Panc1 (cell line): Measurements from ENCODE around the gene TTC24. TPM values are rescaled to one million over a fixed set of nuclear protein-coding genes. Genes with fewer than 3 reads are reported as not detected.

Source experiments
- ATAC-seq: fragments of 200-7000 bp; cut with Tn5 transposase; 2 replicates; pipeline ENCODE4 v1.9.1; 2020; ENCODE audit warnings: mild to moderate bottlenecking, moderate library complexity
- BruUV-seq: library from RNA; stranded (reverse); fragments of 400-500 nt; replicated peaks from 2 replicates; lab custom pipeline; 2021; lab: Mats Ljungman, UMichigan
- CTCF ChIA-PET: fragments of 300-600 bp; sonication (Branson Sonifier 250); formaldehyde crosslinking; loops from one replicate; lab custom pipeline; 2022; ENCODE audit warnings: antibody characterized with exemption; lab: Charles Lee
- POLR2A ChIA-PET: fragments of 300-600 bp; sonication (Branson Sonifier 250); formaldehyde crosslinking; loops from one replicate; lab custom pipeline; 2022; ENCODE audit warnings: antibody characterized with exemption; lab: Charles Lee
- DNase-seq: peaks from one replicate; pipeline ENCODE4 v3.0.0-alpha.2; 2010; ENCODE audit warnings: low read depth, low spot score
- H3K27ac ChIP-seq: 2 replicates; pipeline ENCODE4 v1.5.1; 2011; ENCODE audit warnings: mild to moderate bottlenecking, low read length, inconsistent platforms
- H3K27me3 ChIP-seq: fragments of 200-500 bp; sonication (Bioruptor generic); 2 replicates; pipeline ENCODE4 v1.6.0; 2014; ENCODE audit warnings: low read length, inconsistent platforms; ENCODE audit not compliant: control insufficient read depth, insufficient read depth
- H3K36me3 ChIP-seq: fragments of 200-500 bp; sonication (Bioruptor generic); 2 replicates; pipeline ENCODE4 v1.5.1; 2014; ENCODE audit warnings: inconsistent platforms, mild to moderate bottlenecking, low read length, moderate library complexity; ENCODE audit not compliant: control insufficient read depth, insufficient read depth
- H3K4me1 ChIP-seq: 2 replicates; pipeline ENCODE4 v1.5.1; 2011; ENCODE audit warnings: inconsistent platforms, mild to moderate bottlenecking, low read length, moderate library complexity; ENCODE audit not compliant: control insufficient read depth, insufficient read depth
- H3K4me3 ChIP-seq, 2 experiments: 2 replicates each; pipeline ENCODE4 v1.5.1; 2011 to 2012; ENCODE audit warnings: low read depth in 2 of 2, low read length in 2 of 2, mild to moderate bottlenecking in 2 of 2, inconsistent platforms in 1 of 2, moderate library complexity in 1 of 2
- H3K9me3 ChIP-seq: fragments of 200-500 bp; sonication (Bioruptor generic); 2 replicates; pipeline ENCODE4 v1.5.1; 2014; ENCODE audit warnings: low read depth, mild to moderate bottlenecking, inconsistent platforms, low read length, moderate library complexity; ENCODE audit not compliant: control insufficient read depth, insufficient read depth
- POLR2AphosphoS5 ChIP-seq: IDR thresholded peaks from 2 replicates; pipeline ENCODE4 v1.6.1; 2012; ENCODE audit warnings: mild to moderate bottlenecking, low read depth, low read length, moderate library complexity
- SIN3A ChIP-seq: IDR thresholded peaks from 2 replicates; pipeline ENCODE4 v1.6.1; 2012; ENCODE audit warnings: low read depth, mild to moderate bottlenecking, low read length, moderate library complexity, borderline replicate concordance; ENCODE audit not compliant: insufficient read depth
- TCF7L2 ChIP-seq: IDR thresholded peaks from 2 replicates; pipeline ENCODE4 v1.6.1; 2011; ENCODE audit warnings: mild to moderate bottlenecking, low read depth, low read length, inconsistent platforms
- in situ Hi-C: cut with HindIII; loops from 2 replicates; pipeline ENCODE4 v1.10.0; 2016; ENCODE audit warnings: low sequenced_read_pairs, low pct_unique_long_range_greater_than_20kb
- intact Hi-C: fragments of 100-400 bp; cut with micrococcal nuclease; formaldehyde crosslinking; loops from one replicate; pipeline ENCODE4 v1.10.0; 2022; ENCODE audit not compliant: unreplicated experiment
- total RNA-seq: library from RNA; stranded (reverse); gene quantifications from one replicate; pipeline ENCODE4 v1.2.1, GENCODE V29; 2021; ENCODE audit not compliant: unreplicated experiment
- TF ChIP-seq, protein P1 (sequence below), 2 experiments: IDR thresholded peaks; 2 replicates each; pipeline ENCODE4 v1.6.1; 2011 to 2012; ENCODE audit warnings: low read depth in 2 of 2, control low read depth in 1 of 2, low read length in 1 of 2, mild to moderate bottlenecking in 1 of 2, moderate library complexity in 1 of 2; ENCODE audit not compliant: insufficient read depth in 1 of 2
- TF ChIP-seq, protein P2 (sequence below): fragments of 450-650 bp; IDR thresholded peaks from 2 replicates; pipeline ENCODE4 v1.5.1; 2017; ENCODE audit warnings: mild to moderate bottlenecking

TTC24 gene
- total RNA-seq, 1 experiment from 2014 or later, result not detected

DNA sequence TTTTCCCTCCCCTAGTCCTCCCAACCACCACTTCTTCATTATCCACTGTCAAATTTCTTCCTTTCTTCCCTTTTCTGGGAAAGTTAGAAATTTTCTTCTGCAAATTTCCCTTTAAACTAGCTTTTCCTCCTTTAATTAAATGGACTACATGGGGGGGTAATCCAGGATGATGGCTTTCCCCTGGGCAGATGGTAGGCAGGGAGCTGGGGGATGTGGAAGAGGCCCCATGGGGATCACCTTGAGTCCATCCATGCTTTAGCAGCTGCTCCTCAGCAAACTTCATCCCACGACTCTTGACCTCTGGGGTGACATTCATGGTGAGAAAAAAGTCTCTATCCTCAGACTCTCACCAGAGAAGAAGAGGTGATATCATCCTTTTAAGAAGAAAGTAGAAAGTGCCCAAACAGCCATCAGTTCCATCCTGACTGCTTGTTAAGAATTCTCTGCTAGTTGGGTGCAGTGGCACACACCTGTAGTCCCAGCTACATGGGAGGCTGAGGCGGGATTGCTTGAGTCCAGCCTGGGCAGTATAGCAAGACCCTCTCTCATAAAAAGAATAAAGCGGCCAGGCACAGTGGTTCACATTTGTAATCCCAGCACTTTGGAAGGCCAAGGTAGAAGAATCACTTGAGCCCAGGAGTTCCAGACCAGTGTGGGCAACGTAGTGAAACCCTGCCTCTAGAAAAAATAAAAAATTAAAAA lies 19.4 kb downstream of the TTC24 start:
- BruUV-seq, result no TSS peak
- intact Hi-C loops (no loop called here), in situ Hi-C loops (no loop called here)
- Histone ChIP-seq H3K36me3 (peaks cover 21% of the 10 kb centered on the region), H3K27me3 (no peaks in the 10 kb centered on the region), H3K27ac (no peak overlapping the region), H3K9me3 (no peaks in the 10 kb centered on the region), H3K4me1 (peaks cover 9% of the 10 kb centered on the region), H3K4me3 (no peak overlapping the region)
- ATAC-seq, result no peak
- no peak for TF ChIP-seq SIN3A
- TF ChIP-seq, protein P1, sequence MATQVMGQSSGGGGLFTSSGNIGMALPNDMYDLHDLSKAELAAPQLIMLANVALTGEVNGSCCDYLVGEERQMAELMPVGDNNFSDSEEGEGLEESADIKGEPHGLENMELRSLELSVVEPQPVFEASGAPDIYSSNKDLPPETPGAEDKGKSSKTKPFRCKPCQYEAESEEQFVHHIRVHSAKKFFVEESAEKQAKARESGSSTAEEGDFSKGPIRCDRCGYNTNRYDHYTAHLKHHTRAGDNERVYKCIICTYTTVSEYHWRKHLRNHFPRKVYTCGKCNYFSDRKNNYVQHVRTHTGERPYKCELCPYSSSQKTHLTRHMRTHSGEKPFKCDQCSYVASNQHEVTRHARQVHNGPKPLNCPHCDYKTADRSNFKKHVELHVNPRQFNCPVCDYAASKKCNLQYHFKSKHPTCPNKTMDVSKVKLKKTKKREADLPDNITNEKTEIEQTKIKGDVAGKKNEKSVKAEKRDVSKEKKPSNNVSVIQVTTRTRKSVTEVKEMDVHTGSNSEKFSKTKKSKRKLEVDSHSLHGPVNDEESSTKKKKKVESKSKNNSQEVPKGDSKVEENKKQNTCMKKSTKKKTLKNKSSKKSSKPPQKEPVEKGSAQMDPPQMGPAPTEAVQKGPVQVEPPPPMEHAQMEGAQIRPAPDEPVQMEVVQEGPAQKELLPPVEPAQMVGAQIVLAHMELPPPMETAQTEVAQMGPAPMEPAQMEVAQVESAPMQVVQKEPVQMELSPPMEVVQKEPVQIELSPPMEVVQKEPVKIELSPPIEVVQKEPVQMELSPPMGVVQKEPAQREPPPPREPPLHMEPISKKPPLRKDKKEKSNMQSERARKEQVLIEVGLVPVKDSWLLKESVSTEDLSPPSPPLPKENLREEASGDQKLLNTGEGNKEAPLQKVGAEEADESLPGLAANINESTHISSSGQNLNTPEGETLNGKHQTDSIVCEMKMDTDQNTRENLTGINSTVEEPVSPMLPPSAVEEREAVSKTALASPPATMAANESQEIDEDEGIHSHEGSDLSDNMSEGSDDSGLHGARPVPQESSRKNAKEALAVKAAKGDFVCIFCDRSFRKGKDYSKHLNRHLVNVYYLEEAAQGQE (IDR thresholded peaks at IDR 0.05; ENCODE audit: insufficient read depth in 1 of 2, low read depth in 2 of 2, low read length in 1 of 2), result no peak
- TF ChIP-seq POLR2AphosphoS5, result no peak
- TF ChIP-seq TCF7L2, result no peak
- TF ChIP-seq, protein P2, sequence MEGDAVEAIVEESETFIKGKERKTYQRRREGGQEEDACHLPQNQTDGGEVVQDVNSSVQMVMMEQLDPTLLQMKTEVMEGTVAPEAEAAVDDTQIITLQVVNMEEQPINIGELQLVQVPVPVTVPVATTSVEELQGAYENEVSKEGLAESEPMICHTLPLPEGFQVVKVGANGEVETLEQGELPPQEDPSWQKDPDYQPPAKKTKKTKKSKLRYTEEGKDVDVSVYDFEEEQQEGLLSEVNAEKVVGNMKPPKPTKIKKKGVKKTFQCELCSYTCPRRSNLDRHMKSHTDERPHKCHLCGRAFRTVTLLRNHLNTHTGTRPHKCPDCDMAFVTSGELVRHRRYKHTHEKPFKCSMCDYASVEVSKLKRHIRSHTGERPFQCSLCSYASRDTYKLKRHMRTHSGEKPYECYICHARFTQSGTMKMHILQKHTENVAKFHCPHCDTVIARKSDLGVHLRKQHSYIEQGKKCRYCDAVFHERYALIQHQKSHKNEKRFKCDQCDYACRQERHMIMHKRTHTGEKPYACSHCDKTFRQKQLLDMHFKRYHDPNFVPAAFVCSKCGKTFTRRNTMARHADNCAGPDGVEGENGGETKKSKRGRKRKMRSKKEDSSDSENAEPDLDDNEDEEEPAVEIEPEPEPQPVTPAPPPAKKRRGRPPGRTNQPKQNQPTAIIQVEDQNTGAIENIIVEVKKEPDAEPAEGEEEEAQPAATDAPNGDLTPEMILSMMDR, result no peak
- DNase-seq, result no peak
- ChIA-PET CTCF (interaction anchor here (0.6 kb wide), 1 partner anchor 107 kb away, joined by 5 read pairs; the partner anchor contains the start of gene CRABP2), POLR2A (interaction anchor here (0.6 to 1.4 kb wide), 2 partner anchors 8 to 98 kb away, joined by 4 read pairs; partner anchors contain the start of gene NAXE)

DNA sequence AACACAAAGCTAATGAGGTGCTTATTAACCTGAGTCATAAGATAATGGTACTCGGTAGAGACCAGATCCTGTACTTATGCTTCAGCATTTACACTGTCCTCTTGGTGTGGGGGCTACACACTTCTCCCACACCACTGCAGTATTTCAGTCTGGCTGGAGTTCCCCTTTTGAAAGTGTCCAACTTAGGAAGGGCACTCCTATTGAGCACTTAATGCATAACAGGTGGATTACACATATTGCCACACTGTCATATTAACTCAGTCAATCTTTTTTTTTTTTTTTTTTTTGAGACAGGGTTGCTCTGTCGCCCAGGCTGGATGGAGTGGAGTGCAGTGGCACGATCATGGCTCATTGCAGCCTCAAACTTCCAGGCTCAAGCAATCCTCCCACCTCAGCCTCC lies 20.3 kb downstream of the TTC24 start:
- no TSS peak for BruUV-seq
- in situ Hi-C loops, result no loop called here

More for the DNA sequence above, 20.3 kb downstream of the TTC24 start:
- Histone ChIP-seq H3K27me3 (no peaks in the 10 kb centered on the region), H3K27ac (no peak overlapping the region), H3K4me1 (peaks cover 5% of the 10 kb centered on the region), H3K36me3 (peaks cover 14% of the 10 kb centered on the region), H3K9me3 (no peaks in the 10 kb centered on the region), H3K4me3 (peak overlapping the region in 1 of 2 experiments; percentile 76; a peak in 1 of 4 replicates)
- POLR2A ChIA-PET, result interaction anchor here (1.4 kb wide), 1 partner anchor 9 kb away, joined by 4 read pairs; the partner anchor contains the start of gene NAXE
- intact Hi-C loops, result loop anchor here (10.0 kb wide), 1 partner anchor 145 kb away; no protein-coding TSS in a partner anchor
- 0 out of 2 replicates have a peak, but pooled peaks have one; percentile 33 for ATAC-seq
- DNase-seq, result no peak
- CTCF ChIA-PET, result no interaction called here
- no peak for TF ChIP-seq SIN3A
- TF ChIP-seq, protein P1 (IDR thresholded peaks at IDR 0.05; ENCODE audit: insufficient read depth in 1 of 2, low read depth in 2 of 2, low read length in 1 of 2), result no peak
